ENCODE measurements around the gene LRRC70.

LRRC70 gene

DNA sequence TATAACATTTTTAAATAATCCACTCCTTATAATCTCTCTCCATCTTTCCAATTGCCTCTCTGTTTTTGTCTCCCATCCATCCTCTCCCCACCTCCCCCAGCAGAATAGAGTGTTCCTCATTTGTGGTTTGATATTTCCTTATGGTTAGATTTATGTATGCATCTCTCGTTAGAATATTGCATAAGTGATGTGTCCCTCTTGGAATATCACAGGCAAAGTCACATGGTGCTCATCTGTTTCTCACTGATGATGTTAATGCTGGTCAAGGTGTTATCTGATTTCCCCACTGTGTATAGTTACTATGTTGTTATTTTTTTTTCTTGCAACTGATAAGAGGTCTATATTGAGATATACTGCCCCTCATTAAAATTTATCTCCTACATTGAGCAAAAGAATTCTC lies 3.1 kb upstream of the LRRC70 start:
- no peak for DNase-seq

DNA sequence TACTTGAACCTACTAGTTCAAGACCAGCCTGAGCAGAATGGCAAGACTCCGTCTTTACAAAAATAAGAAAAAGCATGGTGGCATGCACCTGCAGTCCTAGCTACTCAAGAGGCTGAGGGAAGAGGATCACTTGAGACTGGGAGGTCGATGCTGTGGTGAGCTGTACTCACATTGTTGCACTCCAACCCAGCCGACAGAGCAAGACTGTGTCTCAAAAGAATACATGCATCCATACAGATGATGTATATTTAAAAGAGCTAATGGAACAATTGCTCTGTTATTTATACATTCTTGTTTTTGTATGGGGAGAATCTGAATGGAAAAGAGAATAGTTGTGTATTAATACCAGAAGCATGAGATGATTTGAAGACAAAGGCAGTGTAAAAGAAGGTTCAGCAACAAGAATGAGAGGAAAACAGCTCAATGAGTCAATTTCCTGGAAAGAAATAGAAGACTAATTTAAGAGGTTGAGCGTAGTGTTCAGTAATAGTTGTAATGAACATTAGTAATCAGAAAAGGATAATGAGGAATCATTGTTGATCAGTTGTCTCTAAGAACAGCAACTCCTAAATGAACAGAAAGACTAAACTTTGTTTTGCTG lies 1.9 kb upstream of the LRRC70 start:
- no peak for DNase-seq

DNA sequence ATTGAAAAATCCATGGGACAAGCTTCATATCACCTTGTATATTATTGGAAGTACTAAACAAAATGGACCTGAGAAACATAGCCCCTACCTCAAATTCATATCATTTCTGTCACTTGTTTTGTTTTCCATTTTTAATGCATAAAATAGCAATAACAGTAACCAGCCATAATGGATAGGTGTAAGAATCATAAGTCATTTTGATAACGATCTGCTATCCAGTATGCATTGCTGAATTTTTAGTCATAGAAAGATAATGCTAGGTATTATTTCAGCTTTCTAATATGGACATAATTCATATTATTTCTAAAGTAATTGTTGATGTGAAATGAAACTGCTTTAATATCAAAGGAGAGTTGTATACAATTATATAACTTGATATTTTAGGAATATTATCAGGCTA lies 1.1 kb upstream of the LRRC70 start:
- DNase-seq: no peak

DNA sequence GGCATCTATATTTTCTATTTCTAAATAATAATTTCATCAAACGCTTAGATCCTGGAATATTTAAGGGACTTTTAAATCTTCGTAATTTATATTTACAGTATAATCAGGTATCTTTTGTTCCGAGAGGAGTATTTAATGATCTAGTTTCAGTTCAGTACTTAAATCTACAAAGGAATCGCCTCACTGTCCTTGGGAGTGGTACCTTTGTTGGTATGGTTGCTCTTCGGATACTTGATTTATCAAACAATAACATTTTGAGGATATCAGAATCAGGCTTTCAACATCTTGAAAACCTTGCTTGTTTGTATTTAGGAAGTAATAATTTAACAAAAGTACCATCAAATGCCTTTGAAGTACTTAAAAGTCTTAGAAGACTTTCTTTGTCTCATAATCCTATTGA lies 1.1 kb downstream of the LRRC70 start:
- DNase-seq: no peak

DNA sequence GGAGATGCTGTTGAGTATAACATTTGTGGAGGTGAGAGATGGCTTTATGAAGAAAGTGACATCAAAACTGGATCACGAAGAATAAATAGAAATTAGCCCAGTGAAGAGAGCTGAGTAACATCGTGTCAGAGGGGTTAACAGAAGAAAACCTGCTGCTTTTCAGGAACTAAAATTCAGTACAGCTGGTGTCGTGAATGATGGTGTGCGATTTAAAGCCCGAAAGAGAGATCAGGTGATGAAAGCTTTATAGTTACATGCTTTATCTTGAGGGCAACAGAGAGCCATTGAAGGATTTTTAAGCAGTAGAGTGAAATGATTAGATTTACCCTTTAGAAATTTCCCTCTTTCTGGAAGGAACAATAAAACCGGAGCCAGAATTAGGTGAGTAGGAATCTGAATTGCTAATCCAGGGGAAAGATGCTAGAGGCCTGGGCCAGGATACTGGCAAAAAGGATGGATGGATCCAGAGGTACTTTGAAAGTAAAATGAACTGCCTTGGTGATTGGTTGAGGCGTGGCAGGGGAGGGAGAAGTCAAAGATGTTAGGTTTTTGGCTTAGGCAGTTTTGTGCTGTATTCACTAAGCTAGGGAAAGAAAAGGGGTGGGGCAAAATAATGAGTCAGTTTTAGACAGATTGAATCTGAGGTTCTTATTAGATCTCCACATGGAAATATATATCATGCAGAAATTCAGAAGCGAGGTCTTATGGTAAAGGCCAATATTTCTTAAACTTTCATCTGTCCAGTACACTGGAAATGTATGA lies 3.4 kb downstream of the LRRC70 start:
- DNase-seq: no peak

DNA sequence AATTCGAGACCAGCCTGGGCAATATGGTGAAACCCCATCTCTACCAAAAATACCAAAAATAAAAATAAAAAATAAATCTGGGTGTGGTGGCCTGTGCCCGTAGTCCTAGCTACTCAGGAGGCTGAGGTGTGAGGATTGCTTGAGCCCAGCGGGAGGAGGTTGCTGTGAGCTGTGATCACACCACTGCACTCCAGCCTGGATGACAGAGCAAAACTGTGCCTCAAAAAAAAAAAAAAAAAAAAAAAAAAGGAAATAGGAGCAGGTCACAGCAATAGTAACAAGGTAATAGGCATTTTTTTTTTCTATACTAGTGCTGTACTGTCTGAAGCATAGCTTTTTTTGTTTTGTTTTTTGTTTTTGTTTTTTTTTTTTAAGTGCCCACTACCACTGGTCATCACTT lies 5.8 kb downstream of the LRRC70 start:
- DNase-seq: no peak

DNA sequence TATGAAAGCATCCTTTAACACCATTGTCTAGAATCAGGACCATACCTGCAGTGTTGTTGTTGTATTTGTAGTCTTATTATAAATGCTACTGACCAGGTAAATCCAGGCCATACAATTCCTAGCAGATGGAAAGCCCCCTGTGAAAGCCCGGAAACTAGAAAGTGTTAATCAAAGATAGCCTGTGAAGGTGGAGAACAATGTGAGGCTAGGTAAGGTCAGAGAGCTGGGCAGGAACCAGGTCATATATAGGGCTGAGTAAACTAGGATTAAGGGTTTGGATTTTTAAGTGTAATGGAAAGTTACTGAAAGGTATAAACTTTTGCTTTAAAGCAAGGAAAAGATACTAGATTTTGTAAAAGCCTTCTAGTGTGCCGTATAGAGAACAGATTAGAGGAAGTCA lies 6.7 kb downstream of the LRRC70 start:
- no peak for DNase-seq

DNA sequence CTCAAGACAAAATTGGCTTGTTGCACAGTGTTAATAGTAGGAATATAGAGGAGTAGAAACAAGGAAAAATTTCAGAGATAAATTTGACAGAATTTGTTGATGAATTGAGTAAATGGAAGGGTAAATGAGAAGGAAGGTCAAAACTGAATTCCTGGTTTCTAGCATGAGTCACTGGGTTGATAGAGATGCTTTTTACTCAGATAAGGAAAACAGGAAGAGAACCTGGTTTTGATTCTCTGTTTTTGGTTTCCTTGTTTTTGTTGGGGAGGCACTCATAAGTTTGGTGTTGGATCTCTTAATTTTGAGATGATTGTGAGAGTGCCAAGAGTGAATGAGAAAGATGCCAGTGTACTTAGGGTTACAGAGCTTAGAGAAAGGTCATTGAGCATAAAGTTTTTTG lies 7.1 kb downstream of the LRRC70 start:
- DNase-seq: no peak

DNA sequence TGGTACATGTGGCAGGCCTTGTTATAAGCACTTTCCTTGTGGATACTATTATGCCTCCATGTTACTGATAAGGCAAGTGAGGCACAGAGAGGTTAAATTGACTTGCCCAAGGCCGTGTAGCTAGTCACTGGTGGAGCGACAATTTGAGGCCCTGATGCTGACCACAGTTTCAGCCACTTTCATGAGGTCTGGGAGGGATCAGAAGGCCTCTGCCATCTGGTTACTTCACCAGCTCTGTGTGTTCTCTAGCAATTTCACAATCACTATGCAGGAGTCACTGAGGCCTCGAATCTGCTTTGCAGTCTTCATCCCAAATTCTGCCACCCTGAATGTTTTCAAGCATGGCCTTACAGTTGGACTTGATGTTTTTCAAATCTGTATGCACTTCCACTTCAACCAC lies 9.1 kb downstream of the LRRC70 start:
- DNase-seq: no peak

DNA sequence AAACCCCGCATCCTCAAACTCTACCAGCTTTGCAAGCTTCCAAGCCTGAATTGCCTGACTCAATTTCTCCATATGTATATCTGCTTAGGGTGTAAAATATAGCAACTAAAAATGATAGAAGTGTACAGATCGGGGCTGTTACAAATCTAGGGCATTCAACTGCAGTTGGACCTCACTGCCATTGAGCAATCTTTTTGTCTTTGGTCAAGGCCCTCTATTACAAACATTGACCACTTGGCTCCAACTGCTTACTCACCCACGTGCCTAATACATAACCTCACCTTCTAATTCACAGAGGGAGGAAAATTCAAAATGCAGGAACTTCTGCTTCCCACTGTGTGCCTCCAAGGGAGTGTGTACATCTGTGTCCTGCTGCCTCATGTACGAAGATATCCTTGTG lies 10.0 kb downstream of the LRRC70 start:
- DNase-seq: no peak

DNA sequence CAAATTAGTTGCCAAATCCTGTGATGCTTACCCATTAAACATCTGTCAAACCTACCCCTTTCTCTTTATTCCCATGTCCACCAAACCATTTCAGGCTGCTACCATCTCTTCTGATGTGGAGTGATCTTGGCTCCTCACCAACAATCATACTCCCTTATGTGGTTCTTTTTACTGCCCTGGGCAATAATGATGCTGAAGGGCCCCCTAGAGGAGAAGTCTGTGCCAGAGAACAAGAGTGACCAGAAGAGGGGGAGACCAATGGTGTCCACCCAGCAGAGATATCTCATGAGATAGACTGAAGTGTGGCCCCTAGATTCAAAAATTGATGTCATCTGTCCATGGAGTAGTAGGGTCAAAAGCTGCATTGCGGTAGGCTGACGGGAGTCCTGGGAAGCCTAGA lies 10.9 kb downstream of the LRRC70 start:
- DNase-seq: no peak

DNA sequence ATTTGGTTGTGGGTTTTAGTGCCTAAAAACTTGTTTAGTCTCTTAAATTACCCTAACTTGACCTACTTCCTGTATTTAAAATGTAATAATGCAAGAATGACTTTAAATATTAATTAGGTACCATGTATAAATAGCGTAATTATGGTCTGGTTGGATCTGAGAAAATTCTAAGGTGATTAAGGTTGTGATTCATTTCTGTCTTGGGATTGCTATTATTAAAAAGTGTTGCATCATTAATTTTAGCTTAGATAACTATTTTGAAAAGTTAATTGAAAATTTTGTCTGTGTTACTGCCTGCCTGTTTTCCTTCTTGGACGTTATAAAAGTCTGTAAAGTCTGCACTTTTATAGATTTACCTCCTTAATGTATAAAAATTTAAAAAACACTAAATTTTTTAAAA lies 11.8 kb downstream of the LRRC70 start:
- DNase-seq: no peak

DNA sequence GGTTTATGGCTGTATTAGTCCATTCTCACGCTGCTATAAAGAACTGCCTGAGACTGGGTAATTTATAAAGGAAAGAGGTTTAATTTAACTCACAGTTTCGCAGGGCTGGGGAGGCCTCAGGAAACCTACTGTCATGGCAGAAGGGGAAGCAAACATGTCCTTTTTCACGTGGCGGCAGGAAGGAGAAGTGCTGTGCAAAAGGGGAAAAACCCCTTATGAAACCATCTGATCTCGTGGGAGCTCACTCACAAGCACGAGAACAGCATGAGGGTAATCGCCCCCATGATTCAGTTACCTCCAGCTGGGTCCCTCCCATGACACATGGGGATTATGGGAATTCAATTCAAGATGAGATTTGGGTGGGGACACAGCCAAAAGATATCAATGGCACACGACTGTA lies 13.9 kb downstream of the LRRC70 start:
- no peak for DNase-seq

DNA sequence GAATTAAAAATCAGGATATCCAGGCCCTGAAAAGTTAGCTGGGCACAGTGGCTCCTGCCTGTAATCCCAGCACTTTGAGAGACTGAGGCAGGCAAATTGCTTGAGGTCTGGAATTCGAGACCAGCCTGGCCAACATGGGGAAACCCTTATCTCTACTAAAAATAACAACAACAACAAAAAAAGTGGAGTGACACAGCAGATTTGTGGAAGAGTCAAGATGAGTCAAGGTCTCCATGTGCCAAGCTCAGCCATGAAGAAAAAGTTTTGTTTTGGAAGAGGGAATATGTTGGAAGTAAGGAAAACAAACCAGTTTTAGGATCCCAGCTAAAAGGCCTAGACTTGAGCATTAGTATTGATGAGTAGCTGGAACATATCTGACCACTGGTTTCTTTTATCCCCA lies 14.7 kb downstream of the LRRC70 start:
- no peak for DNase-seq

DNA sequence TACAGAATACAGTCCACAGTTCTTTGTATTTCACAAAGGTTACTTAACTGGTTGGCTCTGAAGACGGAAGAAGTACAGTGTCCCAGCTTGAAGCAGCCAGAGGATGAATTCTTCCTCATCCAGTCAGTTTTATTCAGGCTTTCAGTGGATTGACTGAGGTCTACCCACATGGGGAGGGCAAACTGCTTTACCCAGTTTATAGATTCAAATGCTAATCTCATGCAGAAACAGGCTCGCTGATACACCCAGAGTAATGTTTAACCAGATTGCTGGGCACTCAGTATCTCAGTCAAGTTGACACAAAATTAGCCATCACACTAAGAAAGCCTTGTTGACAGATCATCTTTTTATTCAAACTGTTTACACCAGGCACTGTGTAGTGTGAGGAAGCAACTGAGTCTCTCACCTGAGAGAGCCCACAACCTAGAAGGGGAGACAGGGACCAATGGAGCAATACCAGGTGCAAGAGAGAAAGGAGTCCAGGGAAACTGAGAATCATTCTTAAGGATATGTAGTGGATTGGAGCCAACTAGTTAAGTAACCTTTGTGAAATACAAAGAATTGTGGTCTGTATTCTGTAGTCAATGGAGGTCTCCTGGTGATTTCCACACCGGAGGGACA lies 15.9 kb downstream of the LRRC70 start:
- DNase-seq: no peak

DNA sequence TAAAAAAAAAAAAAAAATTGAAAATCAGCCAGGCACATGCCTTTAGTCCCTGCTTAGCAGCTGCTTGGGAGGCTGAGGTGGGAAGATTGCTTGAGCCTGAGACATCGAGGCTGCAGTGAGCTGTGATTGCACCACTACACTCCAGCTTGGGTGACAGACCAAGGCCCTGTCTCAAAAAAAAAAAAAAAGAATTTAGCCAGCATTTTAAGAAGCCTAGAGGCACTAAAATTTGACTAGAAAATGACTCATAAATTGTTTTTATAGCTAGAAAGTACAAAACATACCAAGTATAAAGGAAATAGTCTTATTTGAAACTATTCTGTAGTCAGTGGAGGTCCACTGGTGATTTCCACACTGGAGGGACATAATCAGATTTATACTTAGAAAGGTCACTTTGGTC lies 17.5 kb downstream of the LRRC70 start:
- no peak for DNase-seq

DNA sequence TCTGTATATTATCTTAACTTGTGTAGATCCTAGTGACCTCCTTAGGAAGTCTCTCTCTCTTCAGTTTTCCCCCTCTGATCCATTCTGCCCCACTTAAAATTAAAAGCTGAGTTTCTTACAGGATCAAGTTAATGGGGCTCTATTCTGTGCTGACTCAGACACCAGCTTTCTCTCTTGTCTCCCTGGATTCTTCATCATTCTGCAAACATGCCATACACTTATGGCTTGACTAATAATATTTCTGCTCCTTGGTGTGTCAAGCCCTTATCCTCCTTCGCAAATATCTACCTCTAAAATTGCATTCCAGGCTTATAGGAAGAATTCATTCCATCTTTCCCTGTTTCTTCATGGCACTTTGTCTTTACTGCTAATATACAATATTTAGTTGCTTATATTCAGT lies 18.1 kb downstream of the LRRC70 start:
- DNase-seq: no peak

DNA sequence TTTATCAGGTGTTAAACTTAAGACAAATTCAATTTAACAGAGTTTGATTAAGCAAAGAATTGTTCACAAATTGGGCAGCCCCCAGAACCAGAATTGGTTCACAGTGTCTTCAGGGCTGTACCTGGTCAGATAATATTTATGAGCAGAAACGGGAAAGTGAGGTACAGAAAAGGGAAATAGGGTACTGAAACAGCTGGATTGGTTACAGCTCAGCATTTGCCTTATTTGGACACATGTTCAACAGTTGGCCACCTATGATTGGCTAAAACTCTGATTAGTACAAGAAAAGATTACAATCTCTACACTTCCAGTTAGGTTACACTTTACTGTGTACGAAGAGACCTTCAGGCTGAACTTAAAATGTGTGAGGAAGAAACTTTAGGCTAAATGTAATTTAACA lies 18.7 kb downstream of the LRRC70 start:
- DNase-seq: no peak

DNA sequence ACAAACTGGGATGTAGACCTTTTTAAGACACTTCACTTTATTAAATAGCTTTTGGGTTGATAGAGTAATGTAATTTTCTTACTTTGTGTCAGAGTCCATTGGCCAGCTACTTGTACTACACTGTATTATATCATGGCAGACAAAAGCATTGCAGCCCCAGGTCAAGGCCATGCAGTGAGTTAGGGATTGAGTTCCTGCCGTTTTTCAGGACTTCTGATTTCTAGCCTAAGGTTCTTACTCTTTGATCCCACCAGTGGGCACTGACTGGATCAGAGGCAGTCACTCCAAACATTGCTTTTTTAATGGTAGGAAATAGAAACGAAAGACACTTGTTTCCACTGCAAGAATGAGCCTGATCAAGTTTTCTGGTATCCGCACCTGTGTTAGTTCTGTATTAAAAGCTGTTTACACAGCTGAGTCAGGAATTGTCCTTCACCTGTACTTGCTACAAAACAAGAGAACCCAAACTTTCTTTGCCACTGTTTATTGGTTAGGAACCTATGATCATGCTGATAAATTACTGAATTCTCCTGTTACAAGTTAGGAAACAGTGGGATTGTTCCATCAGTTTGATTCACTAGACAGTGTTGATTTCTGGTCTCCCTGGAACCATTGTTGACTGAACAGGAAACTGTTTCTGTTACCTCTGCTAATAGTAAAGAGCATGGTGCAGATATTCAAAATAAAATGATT lies 22.1 kb downstream of the LRRC70 start:
- no peak for DNase-seq

DNA sequence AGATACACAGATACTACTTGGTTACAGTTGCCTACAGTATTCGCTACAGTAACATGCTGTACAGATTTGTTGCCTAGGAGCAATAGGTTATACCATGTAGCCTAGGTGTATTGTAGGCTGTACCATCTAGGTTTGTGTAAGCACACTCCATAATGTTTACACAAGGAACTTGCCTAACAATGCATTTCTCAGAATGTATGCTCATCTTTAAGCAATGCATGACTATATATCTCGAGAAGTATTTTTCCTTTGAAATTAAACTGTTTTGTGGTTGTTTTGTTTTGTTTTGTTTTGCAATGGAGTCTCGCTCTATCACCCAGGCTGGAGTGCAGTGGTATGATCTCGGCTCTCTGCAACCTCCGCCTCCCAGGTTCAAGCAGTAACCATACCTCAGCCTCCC lies 25.3 kb downstream of the LRRC70 start:
- DNase-seq: no peak

DNA sequence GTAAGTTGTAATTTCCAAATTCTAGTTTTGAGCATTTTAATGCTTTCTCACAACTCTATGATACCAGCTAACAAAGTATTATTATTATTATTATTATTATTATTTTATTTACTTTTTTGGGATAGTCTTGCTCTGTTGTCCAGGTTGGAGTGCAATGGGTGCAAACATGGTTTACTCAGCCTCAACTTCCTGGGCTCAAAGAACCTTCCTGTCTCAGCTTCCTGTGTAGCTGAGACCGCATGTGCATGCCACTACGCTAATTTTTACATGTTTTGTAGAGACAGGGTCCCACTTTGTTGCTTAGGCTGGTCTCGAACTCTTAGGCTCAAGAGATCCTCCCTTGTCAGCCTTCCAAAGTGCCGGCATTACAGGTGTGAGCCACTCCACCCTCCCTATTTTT lies 27.0 kb downstream of the LRRC70 start:
- DNase-seq: no peak

DNA sequence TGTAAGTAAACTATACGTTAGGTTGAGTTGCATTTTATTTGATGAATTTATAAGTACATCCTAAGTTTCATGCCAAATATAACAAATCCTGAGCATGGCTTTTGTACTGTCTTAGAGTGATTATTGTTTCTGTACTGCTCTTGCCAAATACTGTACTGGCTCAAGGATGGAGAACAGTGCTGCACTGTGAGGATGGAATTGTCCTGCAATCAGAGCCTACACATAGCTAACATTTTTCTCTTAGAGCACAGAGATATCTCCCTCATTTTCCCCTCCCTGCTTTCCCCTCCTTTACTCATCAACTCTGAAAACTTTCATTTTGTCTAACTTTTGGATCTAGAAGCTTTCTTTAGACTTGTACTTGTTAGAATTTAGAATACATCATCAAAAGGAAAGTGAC lies 28.3 kb downstream of the LRRC70 start:
- DNase-seq: no peak

DNA sequence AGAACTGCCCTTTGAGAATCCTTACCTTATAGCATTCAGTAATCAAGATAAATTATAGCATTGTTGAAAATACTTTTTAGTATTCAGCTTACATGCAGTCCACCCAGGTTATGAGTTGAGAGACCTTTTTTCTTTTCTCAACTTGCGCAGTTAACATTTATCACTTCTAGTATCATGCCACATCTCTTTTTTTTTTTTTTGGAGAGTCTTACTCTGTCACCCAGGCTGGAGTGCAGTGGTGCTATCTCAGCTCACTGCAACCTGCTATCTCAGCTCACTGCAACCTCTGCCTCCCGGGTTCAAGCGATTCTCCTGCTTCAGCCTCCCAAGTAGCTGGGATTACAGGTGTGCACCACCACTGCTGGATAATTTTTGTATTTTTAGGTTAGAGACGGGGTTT lies 29.0 kb downstream of the LRRC70 start:
- DNase-seq: no peak

All from CD4-positive, alpha-beta T cell treated with Interleukin-4 for 4 hours (primary cell).